Tibial nerve (tissue), 4 donors: ENCODE data around the gene BMPR1A. TPM values are rescaled to one million over a fixed set of nuclear protein-coding genes. Genes with fewer than 3 reads are reported as not detected.
"Not testable (repeated sequence)": the region's sequence is repeated elsewhere in the genome, so short reads cannot be mapped to it uniquely, and the experiment has no call there.

ENCODE experiments used
- DNase-seq, 2 donors: peaks; one replicate each; pipeline ENCODE4 v3.0.0-alpha.2; 2019; ENCODE audit warnings: low spot score in 2 of 2
- H3K27ac ChIP-seq, 4 donors: fragments of 200-600 bp; sonication (generic) in 3 of 4; one replicate each; pipeline ENCODE4 v1.5.1; 2017 to 2019; ENCODE audit warnings: mild to moderate bottlenecking in 1 of 4
- H3K27me3 ChIP-seq, 2 donors: fragments of 200-600 bp; sonication (generic) in 1 of 2; one replicate each; pipeline versions ENCODE4 v1.5.1 to v1.6.0; 2017 to 2019
- H3K36me3 ChIP-seq, 3 donors: fragments of 200-600 bp; sonication (generic); one replicate each; pipeline ENCODE4 v1.5.1; 2018 to 2019
- H3K4me1 ChIP-seq, 4 donors: fragments of 200-600 bp; sonication (generic) in 3 of 4; one replicate each; pipeline ENCODE4 v1.5.1; 2017 to 2019
- H3K4me3 ChIP-seq, 4 donors: fragments of 200-600 bp; sonication (generic) in 3 of 4; one replicate each; pipeline ENCODE4 v1.5.1; 2017 to 2019; ENCODE audit warnings: mild to moderate bottlenecking in 1 of 4, moderate library complexity in 1 of 4
- H3K9me3 ChIP-seq, 4 donors: fragments of 200-600 bp; sonication (generic) in 3 of 4; one replicate each; pipeline ENCODE4 v1.5.1; 2017 to 2019
- CTCF ChIP-seq, 5 experiments: fragments of 200-600 bp in 3 of 5; fragments of 450-650 bp in 2 of 5; sonication (generic) in 3 of 5; IDR thresholded peaks; one replicate each; pipeline ENCODE4 v1.5.1; 2016 to 2019; ENCODE audit warnings: antibody characterized with exemption in 5 of 5, mild to moderate bottlenecking in 3 of 5, moderate library complexity in 2 of 5
- EP300 ChIP-seq, 2 donors: sonication (generic); formaldehyde crosslinking; IDR thresholded peaks; one replicate each; pipeline ENCODE4 v1.6.1; 2017; ENCODE audit warnings: antibody characterized with exemption in 2 of 2, mild to moderate bottlenecking in 1 of 2
- POLR2A ChIP-seq, 2 donors: fragments of 450-650 bp; IDR thresholded peaks; one replicate each; pipeline ENCODE4 v1.6.1; 2017; ENCODE audit warnings: antibody characterized with exemption in 2 of 2, mild to moderate bottlenecking in 2 of 2, moderate library complexity in 2 of 2
- WGBS, 2 donors: methylation state at CpG; one replicate each; pipeline ENCODE4 v1.1.5; 2018; 5-methylcytosine and 5-hydroxymethylcytosine counted together
- total RNA-seq, 4 donors: library from RNA; depleted of rRNA; stranded (reverse); fragments of >200 nt; gene quantifications; one replicate each; pipeline ENCODE4 v1.1.0, GENCODE V29; 2016

The BMPR1A gene
- total RNA-seq, 4 donors from 2014 or later: 35.7 to 51.3 (median 42.8) TPM

- no peak for DNase-seq
- TF ChIP-seq CTCF (IDR thresholded peaks at IDR 0.05) (no peak), EP300 (IDR thresholded peaks at IDR 0.05) (no peak), POLR2A (IDR thresholded peaks at IDR 0.05) (no peak)
- peaks cover 0 to 9% (median 0%) of the 10 kb centered on the region in 4 donors for H3K4me1 ChIP-seq
- no peaks in the 10 kb centered on the region for H3K27me3 ChIP-seq
- peaks cover 0 to 22% (median 0%) of the 10 kb centered on the region in 3 donors for H3K36me3 ChIP-seq
- 71 to 86% methylated on average over 13 of the region's 13 CpGs for WGBS, 2 donors
- no peak overlapping the region for H3K4me3 ChIP-seq
- no peak overlapping the region for H3K27ac ChIP-seq
- no peaks in the 10 kb centered on the region for H3K9me3 ChIP-seq
Measured at GRCh38 chr10:86936661-86937501, 180.5 kb downstream of the BMPR1A start.

GRCh38 chr10:86937502-86938154 is 181.2 kb downstream of the BMPR1A start:
- no peaks in the 10 kb centered on the region for H3K27me3 ChIP-seq
- no peaks in the 10 kb centered on the region for H3K9me3 ChIP-seq
- no peak overlapping the region for H3K27ac ChIP-seq
- H3K4me1 ChIP-seq: peaks cover 0 to 11% (median 0%) of the 10 kb centered on the region in 4 donors
- peaks cover 0 to 22% (median 0%) of the 10 kb centered on the region in 3 donors for H3K36me3 ChIP-seq
- no peak for DNase-seq
- TF ChIP-seq CTCF (IDR thresholded peaks at IDR 0.05) (no peak), EP300 (IDR thresholded peaks at IDR 0.05) (no peak), POLR2A (IDR thresholded peaks at IDR 0.05) (no peak)
- H3K4me3 ChIP-seq: no peak overlapping the region
- WGBS, 2 donors: 73 to 75% methylated on average over 6 of the region's 6 CpGs

- Histone ChIP-seq H3K27ac (no peak overlapping the region), H3K27me3 (no peaks in the 10 kb centered on the region), H3K4me1 (peaks cover 0 to 12% (median 0%) of the 10 kb centered on the region in 4 donors), H3K9me3 (no peaks in the 10 kb centered on the region), H3K4me3 (no peak overlapping the region), H3K36me3 (peaks cover 0 to 25% (median 0%) of the 10 kb centered on the region in 3 donors)
- no peak for TF ChIP-seq EP300 (IDR thresholded peaks at IDR 0.05)
- no peak for TF ChIP-seq POLR2A (IDR thresholded peaks at IDR 0.05)
- no peak for TF ChIP-seq CTCF (IDR thresholded peaks at IDR 0.05)
- DNase-seq: no peak
- WGBS, 2 donors: 80 to 92% methylated on average over 1 to 2 of the region's 2 CpGs
Measured at GRCh38 chr10:86938260-86938659, 181.8 kb downstream of the BMPR1A start.

GRCh38 chr10:86940076-86940475 is 183.7 kb downstream of the BMPR1A start:
- H3K36me3 ChIP-seq: peaks cover 0 to 18% (median 0%) of the 10 kb centered on the region in 3 donors
- not testable (repeated sequence) for DNase-seq, H3K27me3 ChIP-seq, H3K9me3 ChIP-seq, H3K4me3 ChIP-seq, H3K27ac ChIP-seq
- 87 to 90% methylated on average over 16 of the region's 16 CpGs for WGBS, 2 donors
- peaks cover 0 to 18% (median 3%) of the 10 kb centered on the region in 4 donors for H3K4me1 ChIP-seq

- H3K9me3 ChIP-seq: no peaks in the 10 kb centered on the region
- DNase-seq: no peak
- H3K27me3 ChIP-seq: no peaks in the 10 kb centered on the region
- H3K27ac ChIP-seq: no peak overlapping the region
- peaks cover 0 to 24% (median 6%) of the 10 kb centered on the region in 4 donors for H3K4me1 ChIP-seq
- 84 to 86% methylated on average over 6 of the region's 6 CpGs for WGBS, 2 donors
- H3K4me3 ChIP-seq: no peak overlapping the region
- H3K36me3 ChIP-seq: peaks cover 0 to 18% (median 0%) of the 10 kb centered on the region in 3 donors
- TF ChIP-seq EP300 (IDR thresholded peaks at IDR 0.05): no peak
- no peak for TF ChIP-seq CTCF (IDR thresholded peaks at IDR 0.05)
- TF ChIP-seq POLR2A (IDR thresholded peaks at IDR 0.05): no peak
Measured at GRCh38 chr10:86940677-86941076, 184.3 kb downstream of the BMPR1A start.
